ENCODE data around the gene RTN4RL1. TPM values are rescaled to one million over a fixed set of nuclear protein-coding genes. Genes with fewer than 3 reads are reported as not detected.
A peak's percentile ranks its signal among the peaks of the same experiment; 100 is the strongest.

Gene RTN4RL1
- total RNA-seq, 1 experiment from 2014 or later: 0.12 TPM

- DNase-seq (ENCODE audit: extremely low read depth, low read depth): peak; percentile 77
These were observed 24.5 kb upstream of the RTN4RL1 start for GRCh38 chr17:2049333-2050299.

GRCh38 chr17:2048805-2049204 is 23.7 kb upstream of the RTN4RL1 start:
- DNase-seq (ENCODE audit: extremely low read depth, low read depth): no peak

GRCh38 chr17:2047590-2047989 is 22.5 kb upstream of the RTN4RL1 start:
- DNase-seq (ENCODE audit: extremely low read depth, low read depth): no peak

GRCh38 chr17:2044263-2044894 is 19.2 kb upstream of the RTN4RL1 start:
- no peak for DNase-seq (ENCODE audit: extremely low read depth, low read depth)

DNA sequence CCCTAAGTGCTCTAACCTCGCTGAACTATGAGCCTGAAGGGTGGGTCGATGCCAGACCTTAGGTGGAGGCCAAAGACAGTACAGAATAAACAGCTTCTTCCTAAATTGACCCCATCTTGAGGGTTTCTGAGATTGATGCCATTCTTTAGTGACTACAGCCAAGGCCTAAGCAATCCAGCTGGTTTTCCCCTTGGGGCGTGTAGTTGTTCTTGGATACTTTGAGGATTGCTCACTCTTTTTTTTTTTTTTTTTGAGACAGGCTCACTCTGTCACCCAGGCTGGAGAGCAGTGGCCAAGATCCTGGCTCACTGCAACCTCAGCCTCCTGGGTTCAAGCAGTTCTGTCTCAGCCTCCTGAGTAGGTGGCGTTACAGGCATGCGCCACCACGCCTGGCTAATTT is 18.7 kb upstream of the RTN4RL1 start:
- DNase-seq (ENCODE audit: extremely low read depth, low read depth): no peak

- DNase-seq (ENCODE audit: extremely low read depth, low read depth): no peak
These were observed 17.8 kb upstream of the RTN4RL1 start for GRCh38 chr17:2042933-2043332.

DNA sequence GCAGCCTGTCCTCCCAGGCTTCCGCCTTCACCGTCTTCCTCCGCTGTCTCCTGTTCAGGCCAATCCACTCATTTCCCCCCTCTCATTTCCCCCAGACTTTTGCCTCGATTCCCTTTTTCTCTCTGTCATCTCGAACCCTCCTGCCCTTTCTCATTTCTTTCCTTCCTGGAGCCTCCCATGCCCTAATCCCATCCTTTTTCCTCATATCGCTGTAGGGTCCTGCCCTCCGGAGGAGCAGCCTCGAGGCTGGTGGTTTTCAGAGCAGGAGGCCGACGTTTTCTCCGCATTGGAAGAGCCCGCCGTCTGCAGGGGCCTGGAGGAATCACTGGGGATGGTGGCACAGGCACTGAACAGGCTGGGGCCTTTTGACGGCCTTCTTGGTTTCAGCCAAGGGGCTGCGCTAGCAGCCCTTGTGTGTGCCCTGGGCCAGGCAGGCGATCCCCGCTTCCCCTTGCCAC is 17.3 kb upstream of the RTN4RL1 start:
- no peak for DNase-seq (ENCODE audit: extremely low read depth, low read depth)

- peak; percentile 94 for DNase-seq (ENCODE audit: extremely low read depth, low read depth)
These were observed 16.6 kb upstream of the RTN4RL1 start, which contains the start of gene OVCA2 for GRCh38 chr17:2041561-2042389. OVCA2 (plus strand) TSS chr17:2042022; CDS start chr17:2042048, 26 bp downstream.

GRCh38 chr17:2040942-2041560 is 15.9 kb upstream of the RTN4RL1 start:
- DNase-seq (ENCODE audit: extremely low read depth, low read depth): no peak

- DNase-seq (ENCODE audit: extremely low read depth, low read depth): no peak
These were observed 15.2 kb upstream of the RTN4RL1 start for GRCh38 chr17:2040219-2040827.

DNA sequence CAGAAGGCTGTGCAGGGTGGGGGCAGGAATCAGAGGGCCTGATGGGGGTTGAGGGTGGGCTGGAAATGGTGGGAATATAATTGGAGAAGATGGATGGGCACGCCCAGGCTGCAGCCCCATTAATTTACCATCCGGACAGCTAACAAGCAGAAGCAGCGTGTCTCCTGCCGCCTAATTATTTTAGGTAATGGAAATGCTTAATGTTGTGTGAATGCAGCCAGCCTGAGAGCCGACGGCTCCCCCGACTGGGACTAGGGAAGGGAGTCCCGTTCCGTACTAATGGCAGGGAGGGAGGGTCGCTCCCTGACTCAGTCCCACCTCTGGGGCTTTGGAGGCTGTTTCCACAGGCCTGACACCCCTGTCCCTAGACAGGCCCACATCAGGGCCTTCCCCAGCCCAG is 12.0 kb upstream of the RTN4RL1 start:
- no peak for DNase-seq (ENCODE audit: extremely low read depth, low read depth)

DNA sequence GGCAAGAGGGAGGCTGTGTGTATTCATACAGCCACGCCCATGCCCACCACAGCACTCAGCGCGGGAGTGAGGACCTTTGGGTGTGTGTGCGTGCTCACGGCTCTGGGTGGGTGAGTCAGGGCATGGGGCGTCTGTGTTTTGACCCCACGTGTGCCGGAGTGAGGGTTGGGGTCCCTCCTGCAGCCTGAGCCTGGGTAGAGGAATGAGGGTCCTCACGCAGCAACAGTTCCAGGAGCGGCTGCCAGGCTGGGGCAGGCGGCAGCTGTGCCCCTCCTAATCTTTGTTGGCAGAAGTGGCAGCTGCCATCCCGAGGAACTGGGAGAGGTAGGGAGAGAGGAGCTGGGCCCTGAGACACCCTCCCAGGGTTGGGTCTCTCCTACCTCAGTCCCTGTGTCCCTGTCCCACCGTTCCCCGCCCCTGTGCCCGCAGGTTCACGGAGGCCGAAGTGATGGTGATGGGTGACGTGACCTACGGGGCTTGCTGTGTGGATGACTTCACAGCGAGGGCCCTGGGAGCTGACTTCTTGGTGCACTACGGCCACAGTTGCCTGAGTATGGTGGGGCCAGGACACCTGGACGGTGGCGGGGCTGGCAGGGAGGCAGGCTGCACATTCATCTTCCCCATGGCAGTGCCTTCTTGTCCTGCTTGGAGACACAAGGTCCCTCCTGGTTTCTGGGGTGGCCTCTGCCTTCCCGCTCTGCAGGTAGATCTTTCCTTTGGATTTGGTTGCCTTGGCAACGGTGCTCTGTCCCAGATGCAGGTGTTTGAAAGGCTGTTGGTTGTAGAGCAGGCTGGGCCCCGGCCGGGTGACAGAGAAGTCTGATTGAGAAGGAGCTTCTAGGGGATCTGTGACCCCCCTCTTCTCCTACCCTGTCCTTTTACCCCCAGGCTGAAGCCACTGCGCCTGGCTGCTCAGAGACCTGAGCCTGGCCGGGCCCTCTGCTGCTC is 10.7 kb upstream of the RTN4RL1 start:
- DNase-seq (ENCODE audit: extremely low read depth, low read depth): no peak

GRCh38 chr17:2034806-2035540 is 9.8 kb upstream of the RTN4RL1 start:
- DNase-seq (ENCODE audit: extremely low read depth, low read depth): no peak

DNA sequence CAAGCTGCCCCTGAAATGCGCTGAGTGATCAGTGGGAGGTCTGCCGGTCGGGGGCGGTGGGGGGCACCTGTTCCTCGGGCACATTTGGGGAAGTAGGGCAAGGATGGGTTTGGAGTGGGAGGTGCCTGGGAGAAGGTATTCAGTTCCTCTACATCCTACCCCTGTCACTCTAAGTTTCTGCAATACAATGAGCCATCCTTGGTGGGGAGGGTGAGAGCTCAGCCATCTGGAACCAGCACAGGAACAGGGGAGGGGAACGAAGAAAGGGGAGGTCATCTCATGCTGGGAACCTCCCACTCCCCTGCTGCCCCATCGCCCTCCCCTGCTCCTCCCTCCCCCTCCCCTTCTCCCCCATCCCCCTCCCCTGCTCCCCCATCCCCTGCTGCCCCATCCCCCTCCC is 9.0 kb upstream of the RTN4RL1 start:
- DNase-seq (ENCODE audit: extremely low read depth, low read depth): no peak

DNA sequence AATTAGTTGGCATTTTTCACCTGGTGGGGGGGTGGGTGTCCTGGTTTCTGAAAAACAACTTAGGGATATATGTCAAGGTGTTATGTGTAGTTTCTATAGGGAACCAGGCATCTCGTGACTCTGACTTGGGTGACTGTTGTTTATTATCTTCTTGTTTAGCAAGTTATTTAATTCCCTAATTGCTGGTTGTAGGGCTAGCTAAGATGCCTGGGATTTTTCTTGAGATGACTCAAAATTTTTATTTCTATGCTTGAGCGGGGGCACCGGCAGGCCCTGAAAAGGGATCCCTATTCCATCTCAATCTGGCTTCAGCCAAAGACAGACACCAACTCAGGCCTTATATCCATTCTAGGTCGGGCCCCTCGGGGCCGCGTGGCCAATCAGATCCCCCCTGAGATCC is 8.0 kb upstream of the RTN4RL1 start:
- no peak for DNase-seq (ENCODE audit: extremely low read depth, low read depth)

- no peak for DNase-seq (ENCODE audit: extremely low read depth, low read depth)
These were observed 5.6 kb upstream of the RTN4RL1 start for GRCh38 chr17:2030779-2031163.

GRCh38 chr17:2029911-2030778 is 5.0 kb upstream of the RTN4RL1 start, which contains the start of gene DPH1:
DPH1 (plus strand) TSS chr17:2030153; CDS start chr17:2030170, 17 bp downstream.
- peak; percentile 85 for DNase-seq (ENCODE audit: extremely low read depth, low read depth)
